ENCODE results near the gene UBE2M. TPM values are rescaled to one million over a fixed set of nuclear protein-coding genes. Genes with fewer than 3 reads are reported as not detected.

Gene UBE2M
- total and polyA plus RNA-seq, 2 experiments from 2014 or later, result 27.6 to 64.5 TPM

DNA sequence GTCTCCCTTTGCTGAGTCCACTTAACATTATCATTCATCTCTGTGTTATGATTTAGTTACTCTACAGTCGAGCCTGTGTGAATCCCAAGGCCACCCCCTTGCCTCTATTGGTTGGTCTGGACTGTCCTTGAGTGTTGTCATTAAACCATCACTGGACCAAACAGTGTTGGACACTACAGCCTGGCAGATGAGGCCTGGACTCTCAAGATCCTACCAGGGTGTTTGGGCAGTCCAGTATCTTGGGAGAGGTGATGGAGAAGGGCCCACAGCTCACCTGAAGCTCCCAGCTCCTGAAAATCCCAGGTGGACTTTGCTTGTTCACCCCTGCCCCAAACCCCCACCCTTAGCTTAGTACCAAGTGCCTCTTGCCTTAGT is 7.3 kb downstream of the UBE2M start (continued):
- TF ChIP-seq, protein P1, sequence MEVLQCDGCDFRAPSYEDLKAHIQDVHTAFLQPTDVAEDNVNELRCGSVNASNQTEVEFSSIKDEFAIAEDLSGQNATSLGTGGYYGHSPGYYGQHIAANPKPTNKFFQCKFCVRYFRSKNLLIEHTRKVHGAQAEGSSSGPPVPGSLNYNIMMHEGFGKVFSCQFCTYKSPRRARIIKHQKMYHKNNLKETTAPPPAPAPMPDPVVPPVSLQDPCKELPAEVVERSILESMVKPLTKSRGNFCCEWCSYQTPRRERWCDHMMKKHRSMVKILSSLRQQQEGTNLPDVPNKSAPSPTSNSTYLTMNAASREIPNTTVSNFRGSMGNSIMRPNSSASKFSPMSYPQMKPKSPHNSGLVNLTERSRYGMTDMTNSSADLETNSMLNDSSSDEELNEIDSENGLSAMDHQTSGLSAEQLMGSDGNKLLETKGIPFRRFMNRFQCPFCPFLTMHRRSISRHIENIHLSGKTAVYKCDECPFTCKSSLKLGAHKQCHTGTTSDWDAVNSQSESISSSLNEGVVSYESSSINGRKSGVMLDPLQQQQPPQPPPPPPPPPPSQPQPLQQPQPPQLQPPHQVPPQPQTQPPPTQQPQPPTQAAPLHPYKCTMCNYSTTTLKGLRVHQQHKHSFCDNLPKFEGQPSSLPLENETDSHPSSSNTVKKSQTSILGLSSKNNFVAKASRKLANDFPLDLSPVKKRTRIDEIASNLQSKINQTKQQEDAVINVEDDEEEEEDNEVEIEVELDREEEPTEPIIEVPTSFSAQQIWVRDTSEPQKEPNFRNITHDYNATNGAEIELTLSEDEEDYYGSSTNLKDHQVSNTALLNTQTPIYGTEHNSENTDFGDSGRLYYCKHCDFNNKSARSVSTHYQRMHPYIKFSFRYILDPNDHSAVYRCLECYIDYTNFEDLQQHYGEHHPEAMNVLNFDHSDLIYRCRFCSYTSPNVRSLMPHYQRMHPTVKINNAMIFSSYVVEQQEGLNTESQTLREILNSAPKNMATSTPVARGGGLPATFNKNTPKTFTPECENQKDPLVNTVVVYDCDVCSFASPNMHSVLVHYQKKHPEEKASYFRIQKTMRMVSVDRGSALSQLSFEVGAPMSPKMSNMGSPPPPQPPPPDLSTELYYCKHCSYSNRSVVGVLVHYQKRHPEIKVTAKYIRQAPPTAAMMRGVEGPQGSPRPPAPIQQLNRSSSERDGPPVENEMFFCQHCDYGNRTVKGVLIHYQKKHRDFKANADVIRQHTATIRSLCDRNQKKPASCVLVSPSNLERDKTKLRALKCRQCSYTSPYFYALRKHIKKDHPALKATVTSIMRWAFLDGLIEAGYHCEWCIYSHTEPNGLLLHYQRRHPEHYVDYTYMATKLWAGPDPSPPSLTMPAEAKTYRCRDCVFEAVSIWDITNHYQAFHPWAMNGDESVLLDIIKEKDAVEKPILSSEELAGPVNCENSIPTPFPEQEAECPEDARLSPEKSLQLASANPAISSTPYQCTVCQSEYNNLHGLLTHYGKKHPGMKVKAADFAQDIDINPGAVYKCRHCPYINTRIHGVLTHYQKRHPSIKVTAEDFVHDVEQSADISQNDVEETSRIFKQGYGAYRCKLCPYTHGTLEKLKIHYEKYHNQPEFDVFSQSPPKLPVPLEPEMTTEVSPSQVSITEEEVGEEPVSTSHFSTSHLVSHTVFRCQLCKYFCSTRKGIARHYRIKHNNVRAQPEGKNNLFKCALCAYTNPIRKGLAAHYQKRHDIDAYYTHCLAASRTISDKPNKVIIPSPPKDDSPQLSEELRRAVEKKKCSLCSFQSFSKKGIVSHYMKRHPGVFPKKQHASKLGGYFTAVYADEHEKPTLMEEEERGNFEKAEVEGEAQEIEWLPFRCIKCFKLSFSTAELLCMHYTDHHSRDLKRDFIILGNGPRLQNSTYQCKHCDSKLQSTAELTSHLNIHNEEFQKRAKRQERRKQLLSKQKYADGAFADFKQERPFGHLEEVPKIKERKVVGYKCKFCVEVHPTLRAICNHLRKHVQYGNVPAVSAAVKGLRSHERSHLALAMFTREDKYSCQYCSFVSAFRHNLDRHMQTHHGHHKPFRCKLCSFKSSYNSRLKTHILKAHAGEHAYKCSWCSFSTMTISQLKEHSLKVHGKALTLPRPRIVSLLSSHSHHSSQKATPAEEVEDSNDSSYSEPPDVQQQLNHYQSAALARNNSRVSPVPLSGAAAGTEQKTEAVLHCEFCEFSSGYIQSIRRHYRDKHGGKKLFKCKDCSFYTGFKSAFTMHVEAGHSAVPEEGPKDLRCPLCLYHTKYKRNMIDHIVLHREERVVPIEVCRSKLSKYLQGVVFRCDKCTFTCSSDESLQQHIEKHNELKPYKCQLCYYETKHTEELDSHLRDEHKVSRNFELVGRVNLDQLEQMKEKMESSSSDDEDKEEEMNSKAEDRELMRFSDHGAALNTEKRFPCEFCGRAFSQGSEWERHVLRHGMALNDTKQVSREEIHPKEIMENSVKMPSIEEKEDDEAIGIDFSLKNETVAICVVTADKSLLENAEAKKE (CRISPR knock-in tag; IDR thresholded peaks at IDR 0.05), result no peak
- TF ChIP-seq ZNF114 (CRISPR knock-in tag; IDR thresholded peaks at IDR 0.05) (no peak), EZH2 (IDR thresholded peaks at IDR 0.05; ENCODE audit: low read depth, unreplicated experiment) (no peak), ZNF331 (CRISPR knock-in tag; IDR thresholded peaks at IDR 0.05; ENCODE audit: low read depth) (no peak)

- H3K27ac Mint-ChIP-seq, result no peak overlapping the region
- peaks cover 8% of the 10 kb centered on the region for H3K9me3 Mint-ChIP-seq
- Histone ChIP-seq H3K79me2 (replicated peaks; ENCODE audit: insufficient read depth) (peaks cover 28% of the 10 kb centered on the region), H2AFZ (no peak overlapping the region), H4K20me1 (replicated peaks; ENCODE audit: insufficient read depth) (peaks cover 37% of the 10 kb centered on the region), H3K9me2 (ENCODE audit: insufficient read depth) (no peaks in the 10 kb centered on the region), H3F3A (replicated peaks; ENCODE audit: low read depth) (peaks cover 90% of the 10 kb centered on the region), H3K36me3 (ENCODE audit: insufficient read depth) (peaks cover 51% of the 10 kb centered on the region), H3K4me1 (ENCODE audit: insufficient read depth) (peaks cover 24% of the 10 kb centered on the region), H3K4me3 (no peak overlapping the region), H3K27ac (ENCODE audit: low read depth) (no peak overlapping the region), H3K27me3 (ENCODE audit: insufficient read depth) (no peaks in the 10 kb centered on the region), H3K4me2 (no peak overlapping the region)
- no peak for DNase-seq (ENCODE audit: low spot score)
- peaks cover 90% of the 10 kb centered on the region for H3K36me3 Mint-ChIP-seq (ENCODE audit: low read depth)
- no peak for ATAC-seq
- no peak overlapping the region; the same call in 2 of the 3 replicates for H3K4me3 Mint-ChIP-seq
- H3K27me3 Mint-ChIP-seq (ENCODE audit: insufficient read depth, low read depth, poor library complexity), result peaks cover 35% of the 10 kb centered on the region
- H3K4me1 Mint-ChIP-seq, result peaks cover 39% of the 10 kb centered on the region
- no peak for TF ChIP-seq STAT1 (IDR thresholded peaks at IDR 0.05; ENCODE audit: unreplicated experiment)
- TF ChIP-seq, protein P2, sequence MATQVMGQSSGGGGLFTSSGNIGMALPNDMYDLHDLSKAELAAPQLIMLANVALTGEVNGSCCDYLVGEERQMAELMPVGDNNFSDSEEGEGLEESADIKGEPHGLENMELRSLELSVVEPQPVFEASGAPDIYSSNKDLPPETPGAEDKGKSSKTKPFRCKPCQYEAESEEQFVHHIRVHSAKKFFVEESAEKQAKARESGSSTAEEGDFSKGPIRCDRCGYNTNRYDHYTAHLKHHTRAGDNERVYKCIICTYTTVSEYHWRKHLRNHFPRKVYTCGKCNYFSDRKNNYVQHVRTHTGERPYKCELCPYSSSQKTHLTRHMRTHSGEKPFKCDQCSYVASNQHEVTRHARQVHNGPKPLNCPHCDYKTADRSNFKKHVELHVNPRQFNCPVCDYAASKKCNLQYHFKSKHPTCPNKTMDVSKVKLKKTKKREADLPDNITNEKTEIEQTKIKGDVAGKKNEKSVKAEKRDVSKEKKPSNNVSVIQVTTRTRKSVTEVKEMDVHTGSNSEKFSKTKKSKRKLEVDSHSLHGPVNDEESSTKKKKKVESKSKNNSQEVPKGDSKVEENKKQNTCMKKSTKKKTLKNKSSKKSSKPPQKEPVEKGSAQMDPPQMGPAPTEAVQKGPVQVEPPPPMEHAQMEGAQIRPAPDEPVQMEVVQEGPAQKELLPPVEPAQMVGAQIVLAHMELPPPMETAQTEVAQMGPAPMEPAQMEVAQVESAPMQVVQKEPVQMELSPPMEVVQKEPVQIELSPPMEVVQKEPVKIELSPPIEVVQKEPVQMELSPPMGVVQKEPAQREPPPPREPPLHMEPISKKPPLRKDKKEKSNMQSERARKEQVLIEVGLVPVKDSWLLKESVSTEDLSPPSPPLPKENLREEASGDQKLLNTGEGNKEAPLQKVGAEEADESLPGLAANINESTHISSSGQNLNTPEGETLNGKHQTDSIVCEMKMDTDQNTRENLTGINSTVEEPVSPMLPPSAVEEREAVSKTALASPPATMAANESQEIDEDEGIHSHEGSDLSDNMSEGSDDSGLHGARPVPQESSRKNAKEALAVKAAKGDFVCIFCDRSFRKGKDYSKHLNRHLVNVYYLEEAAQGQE (IDR thresholded peaks at IDR 0.05; ENCODE audit: unreplicated experiment), result no peak
Observed at GRCh38 chr19:58550362-58551122, 7.9 kb downstream of the UBE2M start.

Data from GM23338 (cell line).